IMR-90 (cell line): Measurements from ENCODE around the gene RAPGEF3. TPM values are rescaled to one million over a fixed set of nuclear protein-coding genes. Genes with fewer than 3 reads are reported as not detected.

ENCODE experiments used
- ATAC-seq: fragments of 200-7000 bp; cut with Tn5 transposase; 2 replicates; pipeline ENCODE4 v1.9.1; 2020; ENCODE audit warnings: low read depth, mild to moderate bottlenecking, moderate library complexity
- BruUV-seq: library from RNA; stranded (reverse); fragments of 400-500 nt; replicated peaks from 2 replicates; lab custom pipeline; 2021; lab: Mats Ljungman, UMichigan
- CTCF ChIA-PET: fragments of 300-600 bp; formaldehyde crosslinking; extraction: SDS; loops from one replicate; lab custom pipeline; 2021; ENCODE audit warnings: antibody characterized with exemption; lab: Yijun Ruan, JAX
- POLR2A ChIA-PET: fragments of 300-600 bp; sonication (Branson Sonifier 250); formaldehyde crosslinking; loops from one replicate; lab custom pipeline; 2022; ENCODE audit warnings: antibody characterized with exemption; ENCODE audit not compliant: unreplicated experiment; lab: Charles Lee
- DNase-seq: peaks from one replicate; pipeline ENCODE4 v3.0.0; 2013
- H2AFZ ChIP-seq: replicated peaks from 2 replicates; pipeline ENCODE3; 2013; ENCODE audit warnings: low read length, mild to moderate bottlenecking; ENCODE audit not compliant: poor library complexity
- H2AK5ac ChIP-seq: 2 replicates; pipeline ENCODE4 v1.6.1; 2013; ENCODE audit warnings: low read depth, low read length, inconsistent platforms
- H2AK9ac ChIP-seq: replicated peaks from 2 replicates; pipeline ENCODE3; 2013; ENCODE audit warnings: mild to moderate bottlenecking, low read depth, low read length, moderate library complexity; ENCODE audit not compliant: poor library complexity
- H2BK120ac ChIP-seq: 2 replicates; pipeline ENCODE4 v1.6.1; 2013; ENCODE audit warnings: low read depth, low read length, inconsistent platforms
- H2BK15ac ChIP-seq: 3 replicates; pipeline ENCODE4 v1.6.1; 2013; ENCODE audit warnings: low read depth, low read length, inconsistent platforms
- H2BK20ac ChIP-seq: 2 replicates; pipeline ENCODE4 v1.6.1; 2013; ENCODE audit warnings: low read depth, mild to moderate bottlenecking, inconsistent platforms, low read length, moderate library complexity
- H2BK5ac ChIP-seq: 2 replicates; pipeline ENCODE4 v1.6.1; 2013; ENCODE audit warnings: mild to moderate bottlenecking, low read depth, low read length, inconsistent platforms; ENCODE audit not compliant: poor library complexity, severe bottlenecking
- H3K14ac ChIP-seq: replicated peaks from 2 replicates; pipeline ENCODE4 v1.6.1; 2013; ENCODE audit warnings: low read depth, low read length, inconsistent platforms
- H3K18ac ChIP-seq: 2 replicates; pipeline ENCODE4 v1.6.1; 2013; ENCODE audit warnings: low read depth, low read length, control low read depth
- H3K23ac ChIP-seq: 2 replicates; pipeline ENCODE4 v1.6.1; 2013; ENCODE audit warnings: low read depth, low read length, inconsistent platforms
- H3K27ac ChIP-seq: 2 replicates; pipeline ENCODE4 v1.5.1; 2013; ENCODE audit warnings: mild to moderate bottlenecking, control low read depth, low read length; ENCODE audit not compliant: insufficient read depth
- H3K27me3 ChIP-seq: 2 replicates; pipeline ENCODE4 v1.6.1; 2013; ENCODE audit warnings: low read length; ENCODE audit not compliant: control insufficient read depth, insufficient read depth
- H3K36me3 ChIP-seq: 2 replicates; pipeline ENCODE4 v1.6.1; 2013; ENCODE audit warnings: low read length, mixed read lengths; ENCODE audit not compliant: control insufficient read depth, insufficient read depth
- H3K4ac ChIP-seq: 2 replicates; pipeline ENCODE4 v1.6.1; 2013; ENCODE audit warnings: low read depth, low read length, inconsistent platforms
- H3K4me1 ChIP-seq: 2 replicates; pipeline ENCODE4 v1.6.1; 2013; ENCODE audit warnings: low read length, mixed read lengths; ENCODE audit not compliant: control insufficient read depth, insufficient read depth
- H3K4me2 ChIP-seq: 2 replicates; pipeline ENCODE4 v1.6.1; 2013; ENCODE audit warnings: low read depth, mild to moderate bottlenecking, control low read depth, low read length, moderate library complexity
- H3K4me3 ChIP-seq: 2 replicates; pipeline ENCODE4 v1.5.1; 2013; ENCODE audit warnings: low read depth, mild to moderate bottlenecking, control low read depth, low read length, moderate library complexity; ENCODE audit not compliant: insufficient read depth
- H3K56ac ChIP-seq: 2 replicates; pipeline ENCODE4 v1.6.1; 2013; ENCODE audit warnings: low read length, inconsistent platforms; ENCODE audit not compliant: insufficient read depth; ENCODE audit errors: extremely low read depth
- H3K79me1 ChIP-seq, 2 experiments: 2 replicates each; pipeline ENCODE4 v1.6.1; 2013; ENCODE audit warnings: low read length in 2 of 2, inconsistent platforms in 1 of 2, low read depth in 1 of 2
- H3K9ac ChIP-seq: 2 replicates; pipeline ENCODE4 v1.6.1; 2013; ENCODE audit warnings: low read depth, low read length, control low read depth
- H3K9me1 ChIP-seq: 2 replicates; pipeline ENCODE4 v1.6.1; 2013; ENCODE audit warnings: low read length, inconsistent platforms; ENCODE audit not compliant: insufficient read depth
- H3K9me3 ChIP-seq: 2 replicates; pipeline ENCODE4 v1.6.1; 2013; ENCODE audit warnings: low read length; ENCODE audit not compliant: control insufficient read depth, insufficient read depth
- H4K20me1 ChIP-seq: 2 replicates; pipeline ENCODE4 v1.6.1; 2013; ENCODE audit warnings: low read length, inconsistent platforms; ENCODE audit not compliant: insufficient read depth
- H4K5ac ChIP-seq: 2 replicates; pipeline ENCODE4 v1.6.1; 2013; ENCODE audit warnings: mild to moderate bottlenecking, low read depth, low read length, control low read depth
- H4K8ac ChIP-seq, 2 experiments: 2 replicates each; pipeline ENCODE4 v1.6.1; 2013; ENCODE audit warnings: low read depth in 2 of 2, low read length in 2 of 2, control low read depth in 1 of 2, inconsistent platforms in 1 of 2
- H4K91ac ChIP-seq: 2 replicates; pipeline ENCODE4 v1.6.1; 2013; ENCODE audit warnings: low read depth, low read length, inconsistent platforms; ENCODE audit not compliant: insufficient read depth
- CTCF ChIP-seq: conservative IDR thresholded peaks from 2 replicates; pipeline ENCODE4 v1.5.1; 2012; ENCODE audit warnings: mild to moderate bottlenecking, low read depth, low read length, improper control_type of control experiment
- FOS ChIP-seq: fragments of 150-350 bp; IDR thresholded peaks from 2 replicates; pipeline ENCODE4 v1.6.1; 2016; ENCODE audit warnings: low read depth, low read length
- SMC3 ChIP-seq: fragments of 150-350 bp; IDR thresholded peaks from 2 replicates; pipeline ENCODE4 v1.6.1; 2016; ENCODE audit warnings: low read depth, mild to moderate bottlenecking, antibody characterized with exemption, low read length, moderate library complexity
- WGBS, 2 experiments: methylation state at CpG; one replicate each; pipeline versions ENCODE4 v1.1.5 to v1.1.7; 2013; ENCODE audit warnings: missing lambda C conversion rate in 2 of 2; ENCODE audit not compliant: insufficient read length in 1 of 2; ENCODE audit errors: extremely low coverage in 2 of 2; 5-methylcytosine and 5-hydroxymethylcytosine counted together
- dilution Hi-C: fragments of 300-500 bp; cut with HindIII; formaldehyde crosslinking; loops from one replicate; pipeline ENCODE4 v1.14.3; 2018; ENCODE audit warnings: low sequenced_read_pairs; ENCODE audit not compliant: unreplicated experiment
- in situ Hi-C: fragments of 300-500 bp; cut with MboI; formaldehyde crosslinking; loops from 3 replicates; pipeline ENCODE4 v1.14.3; 2019; ENCODE audit warnings: low sequenced_read_pairs, inconsistent platforms, mixed read lengths
- intact Hi-C: fragments of 100-400 bp; cut with micrococcal nuclease; formaldehyde crosslinking; loops from 2 replicates; pipeline ENCODE4 v1.10.0; 2022
- polyA plus RNA-seq, 3 experiments: library from polyadenylated mRNA; depleted of rRNA; stranded (reverse); fragments of >200 nt; gene quantifications; 2 replicates each; pipeline ENCODE4 v1.2.3, GENCODE V29; 2012; ENCODE audit warnings: low replicate concordance in 1 of 3
- total RNA-seq: library from RNA; depleted of rRNA; stranded (reverse); fragments of >200 nt; gene quantifications from 2 replicates; pipeline ENCODE4 v1.2.3, GENCODE V29; 2012

RAPGEF3 gene
- total and polyA plus RNA-seq, 2 of the 4 experiments (the other 2 are of a cell fraction), result 1.3 to 2.0 TPM

DNA sequence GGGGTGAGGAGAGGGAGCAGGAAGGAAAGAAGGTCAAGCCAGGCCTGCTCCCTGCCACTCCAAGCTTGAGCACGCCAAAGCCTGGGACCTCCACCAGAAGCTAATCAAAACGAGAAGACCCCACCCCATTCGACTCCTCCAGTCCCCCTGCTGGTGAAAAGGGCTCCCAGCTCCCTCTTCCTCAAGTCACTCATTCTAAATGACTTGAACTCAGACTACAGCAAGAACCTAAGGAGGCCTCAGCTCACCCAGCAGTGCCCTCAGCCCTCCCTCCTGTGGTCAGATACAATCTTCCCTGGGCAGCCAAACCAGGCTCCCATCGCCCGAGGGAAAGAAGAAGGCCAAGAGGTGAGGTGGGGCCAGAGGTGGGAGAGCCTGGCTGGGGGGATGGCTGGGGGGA lies 43.6 kb upstream of the RAPGEF3 start:
- dilution Hi-C loops, result no loop called here
- Histone ChIP-seq H3K4ac (no peak overlapping the region), H4K20me1 (peaks cover 94% of the 10 kb centered on the region), H4K8ac (no peak overlapping the region), H3K4me3 (no peak overlapping the region), H4K5ac (no peak overlapping the region), H3K9me3 (no peaks in the 10 kb centered on the region), H3K4me1 (peaks cover 38% of the 10 kb centered on the region), H3K56ac (no peak overlapping the region), H3K79me1 (peaks cover 22 to 89% of the 10 kb centered on the region in 2 experiments), H3K18ac (no peak overlapping the region), H2AK5ac (no peak overlapping the region), H3K36me3 (peaks cover 35% of the 10 kb centered on the region), H3K23ac (no peak overlapping the region), H3K9me1 (peaks cover 23% of the 10 kb centered on the region), H3K14ac (no peak overlapping the region), H3K27me3 (no peaks in the 10 kb centered on the region), H2BK5ac (no peak overlapping the region), H3K27ac (no peak overlapping the region), H2BK15ac (no peak overlapping the region), H2BK120ac (no peak overlapping the region), H3K4me2 (no peak overlapping the region), H3K9ac (no peak overlapping the region), H4K91ac (no peak overlapping the region), H2AFZ (no peak overlapping the region), H2BK20ac (no peak overlapping the region), H2AK9ac (no peak overlapping the region)
- intact Hi-C loops, result no loop called here
- ATAC-seq, result no peak
- DNase-seq, result no peak
- TF ChIP-seq CTCF (0 out of 2 replicates have a peak, but pooled peaks have one; percentile 27), SMC3 (0 out of 2 replicates have a peak, but pooled peaks have one; percentile 2), FOS (no peak)
- BruUV-seq, result no TSS peak
- ChIA-PET POLR2A (no interaction called here), CTCF (interaction anchor here (1.7 kb wide), 1 partner anchor 36 kb away, joined by 4 read pairs; no protein-coding TSS in a partner anchor)
- WGBS, 2 experiments, result 40% methylated on average over 2 of the region's 5 CpGs; no CpG with 5 or more reads in 1 of the 2 experiments
- in situ Hi-C loops, result no loop called here
